GM21576 (cell line): ENCODE data around the gene HELZ2.
A peak's percentile ranks its signal among the peaks of the same experiment; 100 is the strongest.
"Not testable (repeated sequence)": the region's sequence is repeated elsewhere in the genome, so short reads cannot be mapped to it uniquely, and the experiment has no call there.

Experiments
- ATAC-seq: cut with Tn5 transposase; IDR thresholded peaks from one replicate; pipeline ENCODE4 v1.9.1; 2021; ENCODE audit warnings: mild to moderate bottlenecking, moderate library complexity; ENCODE audit not compliant: unreplicated experiment

HELZ2 gene

DNA sequence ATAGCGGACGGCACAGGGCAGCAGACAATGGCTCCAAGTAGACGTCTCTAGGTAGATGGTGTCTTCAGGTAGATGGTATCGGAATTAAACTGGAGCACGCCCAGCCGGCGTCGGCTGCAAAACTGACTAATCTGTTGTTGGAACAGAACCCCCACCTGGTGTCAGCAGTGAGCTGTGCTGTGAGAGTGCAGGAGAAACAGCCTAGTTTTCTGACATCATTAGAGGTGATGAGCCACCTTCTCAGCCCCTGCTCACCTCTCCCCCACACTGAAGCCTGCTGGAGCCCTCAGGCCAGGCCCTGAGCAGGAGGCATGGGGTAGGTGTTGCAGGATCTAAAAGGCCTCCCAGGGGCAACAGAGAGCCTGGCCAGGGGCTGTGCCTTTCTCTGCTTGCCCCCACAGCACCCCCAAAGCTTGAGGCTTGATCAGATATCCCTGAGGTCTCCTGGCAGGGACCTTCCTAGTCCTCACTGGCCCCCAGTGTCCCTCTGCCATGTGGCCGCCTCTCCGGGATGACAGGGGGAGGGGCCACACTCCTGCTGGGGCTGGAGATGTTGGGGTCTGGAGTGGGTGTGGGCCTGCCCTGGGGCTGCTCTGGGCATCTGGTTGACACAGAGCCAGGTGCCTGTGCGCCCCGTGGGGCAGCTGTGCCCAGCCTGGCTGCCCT is 6.9 kb upstream of the HELZ2 start:
- ATAC-seq, result no peak

DNA sequence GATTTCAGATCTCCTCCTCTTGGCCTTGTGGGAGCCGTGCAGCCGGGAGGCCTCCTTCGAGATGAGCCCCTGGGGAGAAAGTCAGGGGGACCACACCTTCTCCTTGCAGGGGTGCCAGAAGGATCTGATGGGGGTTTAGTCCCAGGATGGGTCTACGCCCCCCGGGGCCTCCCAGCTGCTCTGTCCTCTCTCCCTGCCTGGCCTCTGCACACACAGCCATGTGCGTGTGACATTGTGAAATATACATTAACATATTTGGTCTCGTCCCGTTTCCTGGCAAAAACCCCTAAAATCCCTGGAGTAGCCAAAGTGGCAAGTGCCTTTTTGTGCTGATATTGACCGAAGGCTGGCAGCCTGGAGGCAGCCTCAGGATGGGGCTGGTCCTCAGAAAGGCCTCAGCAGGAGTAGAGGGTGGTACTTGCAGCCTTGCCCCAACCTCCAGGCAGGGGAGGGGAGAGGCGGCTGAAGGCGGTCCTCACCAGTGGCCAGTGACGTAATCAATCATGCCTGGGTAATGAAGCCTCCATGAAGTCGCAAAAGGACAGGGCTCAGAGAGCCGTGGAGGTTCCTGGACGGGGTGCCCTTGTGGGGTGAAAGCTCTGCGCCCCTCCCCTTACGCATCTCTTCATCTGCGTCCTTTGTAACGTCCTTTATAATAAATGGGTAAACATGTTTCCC is 5.1 kb upstream of the HELZ2 start:
- no peak for ATAC-seq

DNA sequence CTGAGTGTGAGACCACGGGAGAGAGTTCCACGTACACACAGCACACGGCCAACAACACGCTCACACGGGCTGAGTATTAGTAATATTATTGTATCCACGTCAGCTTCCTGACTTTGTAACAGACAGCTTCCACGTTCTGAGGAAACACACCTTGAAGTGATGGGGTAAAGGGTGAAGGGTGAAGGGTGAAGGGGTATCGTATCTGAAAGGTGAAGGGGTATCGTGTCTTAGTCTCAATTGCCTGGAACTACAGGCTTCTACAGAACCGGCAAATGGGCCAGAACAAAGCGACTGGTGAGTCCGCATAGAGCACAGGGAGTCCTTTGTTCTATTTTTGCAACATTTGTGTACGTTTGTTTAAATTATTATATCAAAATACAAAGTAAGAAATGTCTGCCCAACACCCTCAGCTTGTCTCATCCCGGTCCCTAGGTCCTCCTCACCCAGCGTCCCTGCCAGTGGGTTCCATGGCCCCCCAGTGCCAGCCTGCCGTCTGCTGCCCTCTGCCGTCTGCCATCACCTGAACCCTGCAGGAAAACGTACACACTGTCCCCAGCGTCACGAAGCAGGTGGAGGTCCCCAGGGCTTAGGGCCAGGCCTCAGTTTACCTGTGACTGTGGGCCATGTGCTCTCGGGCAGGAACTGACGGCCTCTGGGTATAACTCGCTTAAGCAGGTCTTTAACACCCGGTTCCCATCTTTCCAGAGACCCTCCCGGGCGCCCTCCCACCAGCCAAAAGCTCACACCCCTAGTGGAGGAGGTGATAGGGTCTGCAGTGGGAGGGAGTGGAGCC is 4.4 kb upstream of the HELZ2 start:
- ATAC-seq, result no peak

DNA sequence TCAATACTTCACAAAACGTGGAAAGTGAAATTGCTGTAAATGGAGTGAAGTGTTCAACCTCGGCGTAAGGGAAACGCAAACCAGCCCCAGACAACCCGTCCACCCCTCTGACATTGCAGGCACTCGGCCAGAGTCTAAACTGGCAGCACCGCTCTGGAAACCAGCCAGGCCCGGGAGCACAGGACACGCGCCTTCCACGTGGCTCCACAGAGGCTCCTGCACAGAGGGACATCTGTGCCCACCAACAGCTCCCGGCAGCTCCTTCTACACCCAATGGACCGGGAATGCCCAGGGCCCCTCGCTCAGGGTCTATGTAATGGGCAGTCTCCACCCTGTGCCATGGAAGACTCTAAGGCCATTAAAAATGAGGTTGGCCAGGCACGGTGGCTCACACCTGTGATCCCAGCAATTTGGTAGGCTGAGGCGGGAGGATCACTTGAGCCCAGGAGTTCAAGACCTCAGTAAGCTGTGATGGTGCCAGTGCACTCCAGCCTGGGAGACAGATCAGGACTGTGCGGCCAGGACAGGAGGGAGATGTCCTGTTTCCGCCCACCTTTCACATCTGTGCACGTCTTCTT is 3.4 kb upstream of the HELZ2 start:
- no peak for ATAC-seq

DNA sequence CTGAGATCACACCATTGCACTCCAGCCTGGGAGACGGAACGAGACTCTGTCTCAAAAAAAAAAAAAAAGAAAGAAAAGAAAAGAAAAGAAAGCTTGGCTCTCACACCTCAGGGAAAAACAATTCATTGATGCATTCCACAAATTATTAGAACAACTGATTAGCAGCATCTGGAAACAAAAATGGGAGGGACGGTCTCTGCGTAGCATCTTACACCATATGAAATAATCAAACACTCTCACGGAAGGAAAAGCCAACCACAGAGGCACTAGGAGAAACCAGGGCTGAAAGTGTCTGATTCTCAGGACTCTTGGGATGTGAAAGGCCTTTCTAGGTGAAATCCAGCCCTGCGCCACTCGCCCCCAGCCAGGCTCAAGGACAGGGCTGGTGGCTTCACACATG is 2.3 kb upstream of the HELZ2 start:
- no peak for ATAC-seq

DNA sequence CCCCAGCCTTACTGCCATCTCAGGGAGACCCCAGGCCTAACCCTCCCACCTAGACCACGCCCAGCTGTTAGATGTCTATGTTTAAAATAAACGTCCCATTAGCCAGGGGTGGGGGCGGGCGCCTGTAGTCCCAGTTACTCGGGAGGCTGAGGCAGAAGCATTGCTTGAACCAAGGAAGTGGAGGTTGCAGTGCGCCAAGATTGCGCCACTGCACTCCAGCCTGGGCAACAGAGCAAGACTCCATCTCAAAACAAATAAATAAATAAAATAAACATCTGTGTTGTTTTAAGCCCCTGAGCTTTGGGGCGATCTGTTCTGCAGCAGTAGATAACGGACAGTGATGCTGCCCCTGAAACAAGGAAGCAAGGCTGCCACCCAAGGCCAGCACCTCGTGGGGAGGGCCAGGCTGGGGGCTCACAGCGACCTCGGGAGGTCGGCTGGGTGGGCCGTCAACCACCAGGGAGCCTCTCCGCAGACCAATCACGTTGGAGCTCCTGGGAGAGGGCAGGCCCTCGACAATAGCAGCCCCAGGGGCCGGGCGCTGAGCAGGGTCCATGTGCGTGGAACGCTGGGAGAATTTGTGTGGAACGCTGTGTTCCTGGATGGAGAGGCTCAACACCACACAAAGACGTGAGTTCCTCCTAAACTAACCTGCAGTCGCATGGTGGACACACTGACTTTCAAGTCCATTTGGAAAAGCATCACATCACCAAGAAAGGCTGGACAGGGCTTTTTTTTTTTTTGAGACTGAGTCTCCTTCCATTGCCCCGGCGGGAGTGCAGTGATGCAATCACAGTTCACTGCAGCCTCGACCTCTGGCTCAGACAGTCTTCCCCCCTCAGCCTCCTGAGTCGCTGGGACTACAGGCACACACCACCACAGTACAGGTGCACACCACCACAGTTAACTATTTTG is 1.0 kb upstream of the HELZ2 start:
- ATAC-seq, result no peak

DNA sequence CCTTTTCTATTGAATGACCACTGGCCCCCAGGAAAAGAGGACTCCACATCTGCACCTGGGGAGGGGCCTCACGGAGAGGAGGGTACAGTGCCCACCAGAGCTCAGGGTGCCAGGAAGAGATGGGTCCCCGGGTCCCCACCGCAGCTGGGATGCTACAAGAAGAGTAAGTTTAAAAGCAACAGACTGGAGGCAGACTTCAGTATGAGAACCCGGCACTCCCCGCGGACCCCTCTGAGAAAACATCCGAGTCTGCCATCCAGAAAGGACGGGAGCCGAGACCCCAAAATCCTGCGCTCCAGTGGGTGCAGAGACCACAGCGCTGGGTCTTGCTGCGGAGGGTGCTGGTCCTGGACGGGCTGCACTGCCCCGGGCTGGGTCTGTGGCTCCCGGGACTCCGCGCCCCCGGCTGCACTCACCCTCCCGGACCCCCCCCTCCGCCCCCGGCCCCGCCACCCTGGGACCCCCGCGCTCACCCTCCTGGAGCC is 350 bp downstream of the HELZ2 start:
- no peak for ATAC-seq

DNA sequence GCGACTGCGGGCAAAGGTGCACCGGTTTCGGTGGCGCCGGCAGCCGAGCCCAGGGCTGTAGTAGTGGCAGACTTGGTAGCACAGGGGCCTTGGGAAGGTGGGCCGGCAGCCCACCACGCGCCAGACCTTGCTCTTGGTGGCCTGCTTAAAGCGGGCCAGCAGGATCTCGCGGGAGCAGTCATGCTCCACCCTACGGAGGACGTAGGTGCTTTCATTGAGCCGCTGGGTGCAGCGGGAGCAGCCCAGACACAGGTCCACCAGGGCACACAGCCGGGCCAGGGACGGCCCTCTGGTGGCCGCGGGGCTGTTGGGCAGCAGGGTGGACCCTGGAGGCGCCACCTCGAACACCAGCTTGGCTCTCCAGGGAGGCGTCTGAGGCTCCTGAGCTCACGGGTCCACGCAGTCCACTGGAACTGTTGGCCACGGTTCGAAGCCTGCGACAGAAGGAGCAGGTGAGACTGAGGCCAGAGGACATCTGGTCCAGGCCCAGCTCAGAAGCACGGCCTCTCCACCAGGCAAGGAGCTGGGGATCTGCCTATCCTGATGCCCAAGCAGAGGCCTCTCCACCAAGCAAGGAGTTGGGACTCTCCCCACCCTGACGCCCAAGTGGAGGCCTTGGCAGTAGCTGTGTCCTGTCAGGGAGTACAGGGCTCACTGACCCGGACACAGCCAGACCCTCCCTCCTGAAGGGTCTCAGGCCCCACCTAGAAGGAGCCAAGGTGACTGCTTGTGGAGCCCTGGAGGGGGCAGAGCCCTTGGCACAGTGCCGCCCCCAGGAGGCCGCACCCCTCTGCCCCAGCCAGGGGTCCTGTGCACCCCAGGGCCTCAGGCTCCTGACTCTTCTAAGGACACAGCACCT is 1.0 kb downstream of the HELZ2 start:
- no peak for ATAC-seq

DNA sequence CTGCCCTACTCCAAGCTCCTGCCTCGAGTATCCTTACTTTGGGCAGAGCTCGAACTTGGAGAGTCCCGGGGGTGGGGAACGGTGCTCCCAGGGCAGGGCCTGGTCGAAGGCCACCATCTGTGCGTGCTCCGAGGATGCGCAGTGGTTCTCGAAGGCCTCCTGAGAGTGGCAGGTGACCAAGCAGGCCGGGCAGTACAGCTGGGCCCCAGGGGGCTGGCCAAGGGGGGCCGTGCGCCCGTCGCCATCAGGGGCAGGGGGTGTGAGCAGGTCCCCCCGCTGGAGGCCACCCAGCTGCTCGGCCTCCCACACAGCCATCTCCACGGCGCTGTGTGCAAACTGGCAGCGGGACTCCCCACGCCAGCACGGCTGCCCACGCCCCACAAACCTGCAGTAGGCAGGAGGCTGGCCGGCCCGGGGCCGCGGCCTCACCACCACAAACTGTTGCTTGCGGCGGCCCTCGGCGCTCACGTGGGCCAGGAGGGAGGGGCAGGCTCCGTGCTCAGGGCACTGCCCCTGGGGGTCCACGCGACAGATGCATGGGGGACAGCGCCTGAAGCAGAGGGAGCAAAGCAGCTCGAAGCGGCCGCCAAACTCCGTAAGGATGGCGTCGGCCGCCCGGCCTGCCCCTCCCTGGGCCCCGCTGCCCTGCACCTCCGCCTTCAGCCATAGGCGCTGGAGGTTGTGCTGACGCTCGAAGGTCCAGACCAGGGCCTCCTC is 1.8 kb downstream of the HELZ2 start:
- no peak for ATAC-seq

DNA sequence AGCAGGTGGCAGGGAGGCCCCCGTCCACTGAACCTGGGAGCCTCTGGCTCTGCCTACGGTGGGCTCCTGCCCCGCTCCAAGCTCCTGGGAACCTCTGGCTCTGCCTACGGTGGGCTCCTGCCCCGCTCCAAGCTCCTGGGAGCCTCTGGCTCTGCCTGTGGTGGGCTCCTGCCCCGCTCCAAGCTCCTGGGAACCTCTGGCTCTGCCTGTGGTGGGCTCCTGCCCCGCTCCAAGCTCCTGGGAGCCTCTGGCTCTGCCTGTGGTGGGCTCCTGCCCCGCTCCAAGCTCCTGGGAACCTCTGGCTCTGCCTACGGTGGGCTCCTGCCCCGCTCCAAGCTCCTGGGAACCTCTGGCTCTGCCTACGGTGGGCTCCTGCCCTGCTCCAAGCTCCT is 3.0 kb downstream of the HELZ2 start:
- not testable (repeated sequence) for ATAC-seq

DNA sequence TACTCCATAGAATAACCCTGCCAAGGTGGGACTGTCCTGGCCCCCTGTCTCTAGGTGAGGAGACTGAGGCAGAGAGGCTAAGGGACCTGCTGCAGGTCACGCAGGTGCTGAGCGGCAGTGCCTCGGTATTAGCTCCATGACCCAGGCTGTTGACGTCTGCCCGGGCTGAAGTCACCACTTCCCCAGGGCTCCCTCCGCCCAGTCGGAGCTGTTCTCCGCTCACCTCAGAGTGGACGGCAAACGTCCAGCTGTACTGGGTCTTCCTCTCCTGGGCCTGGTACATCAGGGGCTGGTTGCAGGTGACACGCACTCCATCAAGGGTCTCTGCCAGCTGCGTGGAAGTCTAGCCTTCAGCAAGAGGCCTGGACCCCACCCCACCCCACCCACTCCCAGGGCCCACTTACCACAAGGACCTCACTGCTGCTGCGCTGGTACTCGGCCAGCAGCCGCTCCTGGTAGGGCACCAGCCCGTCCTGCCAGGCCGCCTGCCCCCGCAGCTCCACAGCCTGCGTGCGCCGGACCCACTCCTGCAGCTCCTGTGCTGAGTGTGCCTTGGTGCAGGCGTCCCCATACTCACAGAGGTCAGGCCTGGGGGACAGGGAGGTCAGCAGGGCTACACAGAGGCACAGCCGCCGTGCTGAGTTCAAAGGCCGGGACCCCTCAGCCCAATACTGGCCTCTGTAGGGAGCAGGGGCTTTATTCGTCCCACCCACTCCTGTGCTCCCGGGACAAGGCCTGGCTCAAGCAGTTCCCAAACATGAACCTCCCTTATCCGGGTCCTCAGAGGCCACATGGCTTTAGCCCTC is 3.6 kb downstream of the HELZ2 start:
- ATAC-seq, result no peak

DNA sequence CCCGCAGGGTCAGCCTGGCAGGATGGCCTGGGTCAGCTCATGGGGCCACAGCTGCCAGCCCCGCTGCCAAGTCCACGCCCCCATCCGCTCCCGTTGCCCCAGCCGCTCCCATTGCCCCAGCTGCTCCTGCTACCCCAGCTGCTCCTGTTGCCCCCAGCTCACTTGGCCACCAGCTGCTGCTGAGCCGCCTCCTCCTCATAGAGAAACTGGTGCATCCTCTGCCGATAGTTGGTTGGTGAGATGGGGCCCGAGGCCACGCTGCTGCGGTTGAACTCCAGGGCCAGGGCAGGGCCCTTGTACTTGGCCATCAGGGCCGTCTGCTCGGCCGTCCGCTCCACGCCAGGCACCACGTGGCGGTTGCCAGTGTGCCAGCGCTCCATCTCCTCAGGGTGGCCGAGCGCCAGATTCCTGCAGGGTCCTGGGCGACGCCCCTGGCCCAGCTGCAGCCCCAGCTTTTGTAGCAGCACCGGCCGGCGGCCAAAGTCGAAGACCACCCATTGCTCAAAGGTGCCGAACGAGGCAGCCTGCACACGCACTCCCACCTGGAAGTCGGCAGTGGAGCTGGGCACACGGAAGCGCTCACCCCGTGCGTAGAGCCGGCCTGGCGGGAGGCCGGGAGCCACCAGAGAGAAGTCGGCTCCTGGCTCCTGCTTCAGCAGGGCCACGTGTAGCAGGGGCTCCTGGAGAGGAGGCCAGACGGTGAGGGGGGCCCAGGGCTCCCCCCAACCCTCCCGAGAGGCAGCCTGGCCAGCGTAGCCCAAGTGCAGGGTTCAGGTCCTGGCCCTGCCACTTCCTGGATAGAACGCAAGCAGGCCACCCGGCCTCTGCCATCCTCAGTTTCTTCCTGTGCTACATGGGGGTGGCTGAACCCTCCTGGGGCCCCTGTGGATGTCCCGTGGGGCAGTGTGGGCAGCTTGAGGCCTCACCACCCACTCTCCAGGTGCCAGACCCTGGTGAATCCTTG is 4.8 kb downstream of the HELZ2 start:
- no peak for ATAC-seq

DNA sequence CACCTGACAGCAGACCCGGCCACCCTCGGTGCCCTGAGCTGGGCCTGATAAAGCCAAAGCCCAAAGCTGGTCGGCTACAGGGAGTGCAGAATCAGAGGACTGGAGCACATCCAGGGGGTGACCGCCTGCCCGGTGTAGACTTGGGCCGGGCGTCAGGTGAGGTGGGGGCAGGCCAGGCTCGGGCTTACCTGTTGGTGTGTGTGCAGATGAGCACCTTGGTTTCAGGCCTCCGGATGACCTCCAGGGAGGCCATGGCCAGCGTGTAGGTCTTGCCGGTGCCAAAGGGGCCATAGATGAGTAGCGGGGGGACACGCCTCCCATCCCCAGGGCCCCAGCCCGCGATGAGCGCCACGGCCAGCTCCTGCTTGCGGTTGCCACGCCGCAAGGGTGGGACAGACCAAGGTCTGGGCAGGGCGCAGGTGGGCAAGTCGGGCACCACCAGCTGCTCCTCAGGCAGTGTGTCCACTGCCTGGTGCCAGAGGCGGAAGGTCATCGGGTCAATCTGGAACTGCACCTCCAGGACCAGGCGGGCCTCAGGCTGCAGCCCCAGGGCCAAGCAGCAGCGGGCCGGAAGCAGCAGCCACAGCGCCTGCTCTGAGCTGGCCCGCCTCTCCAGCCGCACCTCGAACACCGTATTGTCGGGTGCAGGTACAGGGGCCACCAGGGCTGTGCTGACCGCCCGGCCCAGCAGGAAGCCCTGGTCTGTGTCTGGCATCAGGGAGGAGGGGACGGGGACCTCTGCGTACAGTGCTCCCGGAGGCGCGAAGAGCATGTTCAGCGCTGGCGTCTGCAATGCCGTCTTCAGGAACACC is 5.7 kb downstream of the HELZ2 start:
- peak; percentile 13 for ATAC-seq

DNA sequence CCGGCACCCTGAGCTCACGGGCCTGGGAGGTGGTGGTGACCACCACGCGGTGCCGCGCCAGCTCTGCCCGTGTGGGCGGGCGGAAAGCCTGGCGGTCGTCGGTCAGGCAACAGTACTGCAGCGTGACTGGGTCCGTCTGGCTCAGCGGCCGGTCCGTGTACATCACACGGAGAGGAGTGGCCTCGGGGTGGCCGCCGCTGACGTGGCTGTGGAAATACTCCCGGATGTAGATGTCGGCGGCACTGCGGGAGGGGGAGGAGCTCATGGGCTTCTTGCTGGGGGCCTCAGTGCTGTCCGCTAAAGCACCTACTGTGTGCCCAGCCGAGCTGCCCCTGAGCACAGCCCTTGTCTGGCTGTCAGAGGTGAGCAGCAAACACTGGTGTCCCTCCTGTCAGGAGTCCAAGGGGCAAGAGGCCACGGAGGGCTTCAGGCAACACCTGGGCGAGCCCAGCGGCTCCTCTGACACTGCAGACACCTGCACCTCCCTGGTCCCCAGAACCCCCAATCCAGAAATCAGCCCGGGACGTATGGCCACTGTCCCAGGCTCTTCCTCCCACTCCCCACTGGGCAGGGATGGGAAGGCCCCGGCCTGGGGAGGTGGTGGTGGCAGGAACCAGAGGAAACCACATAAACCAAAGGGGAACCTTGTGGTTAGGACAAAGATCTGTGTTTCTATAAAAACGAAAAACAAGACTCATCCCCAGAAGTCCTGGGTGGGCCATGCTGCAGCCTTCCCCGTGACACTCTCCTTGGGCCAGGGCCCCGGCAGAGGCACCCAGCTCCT is 6.5 kb downstream of the HELZ2 start:
- ATAC-seq, result peak; percentile 56

DNA sequence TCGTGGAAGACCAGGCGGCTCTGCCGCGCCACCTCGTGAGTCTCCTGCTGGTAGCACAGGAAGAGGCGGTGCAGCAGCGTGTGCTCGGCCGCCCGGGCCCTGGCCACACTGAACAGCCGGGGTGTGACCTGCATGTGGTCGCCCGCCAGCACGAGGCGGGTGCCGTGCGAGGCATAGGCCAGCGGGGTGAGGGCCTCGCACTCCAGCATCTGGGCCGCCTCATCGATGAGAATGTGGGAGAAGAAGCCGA is 7.0 kb downstream of the HELZ2 start:
- no peak for ATAC-seq
